OCI-LY3 (cell line): ENCODE data around the gene LITAF.

Experiments used
- H2AFZ ChIP-seq: fragments of 200-600, 300-600 bp; shearing (Covaris generic); 2 replicates; pipeline ENCODE4 v1.6.0; 2014; ENCODE audit warnings: antibody characterized with exemption, low read depth, low read length
- H3K27ac ChIP-seq: fragments of 200-600, 300-600 bp; sonication (generic); 2 replicates; pipeline ENCODE4 v1.5.1; 2014; ENCODE audit warnings: mild to moderate bottlenecking, low read length, moderate library complexity, mixed read lengths
- H3K27me3 ChIP-seq: fragments of 200-600, 300-600 bp; sonication (generic); 2 replicates; pipeline ENCODE4 v1.6.1; 2014; ENCODE audit warnings: low read depth, low read length, mixed read lengths
- H3K36me3 ChIP-seq: fragments of 200-600, 300-600 bp; sonication (generic); replicated peaks from 2 replicates; pipeline ENCODE3; 2014; ENCODE audit warnings: low read depth, low read length, mixed read lengths
- H3K4me1 ChIP-seq: fragments of 300-600, 200-600 bp; sonication (generic); 2 replicates; pipeline ENCODE4 v1.6.1; 2014; ENCODE audit warnings: low read length, mixed read lengths
- H3K4me2 ChIP-seq: fragments of 200-600, 300-600 bp; sonication (generic); 2 replicates; pipeline ENCODE4 v1.6.1; 2014; ENCODE audit warnings: low read length, mixed read lengths
- H3K4me3 ChIP-seq: fragments of 300-600, 200-600 bp; sonication (generic); 2 replicates; pipeline ENCODE4 v1.5.1; 2014; ENCODE audit warnings: antibody characterized with exemption, mild to moderate bottlenecking, low read length, moderate library complexity
- H3K79me2 ChIP-seq: fragments of 300-600, 200-600 bp; shearing (Covaris generic); 2 replicates; pipeline ENCODE4 v1.6.1; 2014; ENCODE audit warnings: mild to moderate bottlenecking, low read length, mixed read lengths
- H3K9ac ChIP-seq: fragments of 300-600, 200-600 bp; shearing (Covaris generic); 2 replicates; pipeline ENCODE4 v1.6.0; 2014; ENCODE audit warnings: mild to moderate bottlenecking, low read length, moderate library complexity
- H3K9me3 ChIP-seq: fragments of 200-600, 300-600 bp; shearing (Covaris generic); 2 replicates; pipeline ENCODE4 v1.6.1; 2014; ENCODE audit warnings: low read length, mixed read lengths; ENCODE audit not compliant: insufficient read depth
- H4K20me1 ChIP-seq: fragments of 200-600, 300-600 bp; sonication (generic); 2 replicates; pipeline ENCODE4 v1.6.1; 2016; ENCODE audit warnings: low read length, mixed read lengths; ENCODE audit not compliant: insufficient read depth
- EZH2phosphoT487 ChIP-seq: fragments of 200-600 bp; shearing (Covaris generic); IDR thresholded peaks from 2 replicates; pipeline ENCODE4 v1.6.1; 2018; ENCODE audit warnings: antibody characterized with exemption, mixed run types, low read depth
- TF ChIP-seq, protein P1 (sequence below): fragments of 200-600, 300-600 bp; sonication (generic); IDR thresholded peaks from 2 replicates; pipeline ENCODE4 v1.5.1; 2014; ENCODE audit warnings: antibody characterized with exemption, low read length, low read depth

Gene LITAF

DNA sequence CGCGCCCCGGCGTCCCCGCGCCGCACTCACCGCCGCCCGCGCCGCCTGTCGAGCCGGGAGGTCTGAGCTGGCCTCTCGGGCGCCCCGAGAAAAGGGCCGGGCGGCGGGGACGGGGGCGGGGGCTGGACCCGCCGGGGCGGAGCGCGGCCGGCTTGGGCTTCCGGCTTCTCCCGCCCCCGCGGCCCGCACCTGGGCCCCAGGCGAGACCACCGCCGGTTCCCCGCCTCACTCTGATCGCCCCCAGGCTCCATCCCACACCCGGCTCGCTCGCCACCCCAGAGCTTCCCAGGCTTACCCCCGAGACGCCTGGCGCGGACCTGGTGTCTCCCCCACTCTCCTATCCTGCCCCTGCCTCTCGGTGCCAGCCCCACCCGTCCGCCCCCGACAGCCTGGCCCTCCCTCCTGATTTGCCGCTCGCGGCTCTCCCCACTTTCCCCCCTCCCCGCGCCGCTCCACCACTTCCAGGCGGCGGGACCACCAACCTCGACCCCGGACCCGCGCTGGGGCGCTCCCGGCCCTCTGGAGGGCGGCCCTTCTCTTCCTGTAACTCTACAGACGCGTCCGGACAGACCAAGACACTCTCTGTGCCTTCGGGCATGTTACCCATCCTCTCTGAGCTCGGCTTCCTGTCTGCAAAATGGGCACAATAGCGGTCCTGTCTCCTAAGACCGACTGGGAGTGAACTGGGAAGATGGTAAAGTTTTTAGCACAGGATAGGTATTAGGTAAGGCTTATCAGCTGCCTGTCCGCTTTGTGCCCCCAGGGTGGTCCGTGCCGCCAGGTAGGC lies at the start of gene LITAF:
Gene LITAF (minus strand): TSS at position 64 of the 787 bp plus-strand sequence. CDS start 30,189 bp downstream, outside the sequence.
- Histone ChIP-seq H3K4me1 (peaks cover 43% of the 10 kb centered on the region), H3K79me2 (peaks cover 50% of the 10 kb centered on the region), H3K4me3 (peak within 1 kb of the TSS; percentile 84), H2AFZ (peak within 1 kb of the TSS; percentile 57), H3K9me3 (no peaks in the 10 kb centered on the region), H3K36me3 (peaks cover 13% of the 10 kb centered on the region), H3K27me3 (0 out of 2 replicates have a peak, but pooled peaks cover 2% of the 10 kb centered on the region), H3K9ac (peak within 1 kb of the TSS; percentile 89), H4K20me1 (peaks cover 25% of the 10 kb centered on the region), H3K27ac (peak within 1 kb of the TSS; percentile 79), H3K4me2 (peak within 1 kb of the TSS; percentile 93)
- TF ChIP-seq, protein P1, sequence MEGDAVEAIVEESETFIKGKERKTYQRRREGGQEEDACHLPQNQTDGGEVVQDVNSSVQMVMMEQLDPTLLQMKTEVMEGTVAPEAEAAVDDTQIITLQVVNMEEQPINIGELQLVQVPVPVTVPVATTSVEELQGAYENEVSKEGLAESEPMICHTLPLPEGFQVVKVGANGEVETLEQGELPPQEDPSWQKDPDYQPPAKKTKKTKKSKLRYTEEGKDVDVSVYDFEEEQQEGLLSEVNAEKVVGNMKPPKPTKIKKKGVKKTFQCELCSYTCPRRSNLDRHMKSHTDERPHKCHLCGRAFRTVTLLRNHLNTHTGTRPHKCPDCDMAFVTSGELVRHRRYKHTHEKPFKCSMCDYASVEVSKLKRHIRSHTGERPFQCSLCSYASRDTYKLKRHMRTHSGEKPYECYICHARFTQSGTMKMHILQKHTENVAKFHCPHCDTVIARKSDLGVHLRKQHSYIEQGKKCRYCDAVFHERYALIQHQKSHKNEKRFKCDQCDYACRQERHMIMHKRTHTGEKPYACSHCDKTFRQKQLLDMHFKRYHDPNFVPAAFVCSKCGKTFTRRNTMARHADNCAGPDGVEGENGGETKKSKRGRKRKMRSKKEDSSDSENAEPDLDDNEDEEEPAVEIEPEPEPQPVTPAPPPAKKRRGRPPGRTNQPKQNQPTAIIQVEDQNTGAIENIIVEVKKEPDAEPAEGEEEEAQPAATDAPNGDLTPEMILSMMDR, result peak; percentile 18; the same call in 1 of the 2 replicates
- TF ChIP-seq EZH2phosphoT487, result no peak

- H3K27me3 ChIP-seq, result peaks cover 13% of the 10 kb centered on the region
- no peaks in the 10 kb centered on the region for H4K20me1 ChIP-seq
- TF ChIP-seq, protein P1, result no peak
- TF ChIP-seq EZH2phosphoT487, result no peak
- no peaks in the 10 kb centered on the region for H3K79me2 ChIP-seq
- no peak overlapping the region for H3K27ac ChIP-seq
- H3K4me1 ChIP-seq, result peaks cover 5% of the 10 kb centered on the region; the same call in 1 of the 2 replicates
- H3K36me3 ChIP-seq, result no peaks in the 10 kb centered on the region
- H2AFZ ChIP-seq, result no peak overlapping the region
- H3K4me2 ChIP-seq, result no peak overlapping the region
- H3K9me3 ChIP-seq, result no peaks in the 10 kb centered on the region
- no peak overlapping the region for H3K4me3 ChIP-seq
- H3K9ac ChIP-seq, result no peak overlapping the region
Measured at GRCh38 chr16:11636172-11636721, 49.5 kb upstream of the LITAF start.

DNA sequence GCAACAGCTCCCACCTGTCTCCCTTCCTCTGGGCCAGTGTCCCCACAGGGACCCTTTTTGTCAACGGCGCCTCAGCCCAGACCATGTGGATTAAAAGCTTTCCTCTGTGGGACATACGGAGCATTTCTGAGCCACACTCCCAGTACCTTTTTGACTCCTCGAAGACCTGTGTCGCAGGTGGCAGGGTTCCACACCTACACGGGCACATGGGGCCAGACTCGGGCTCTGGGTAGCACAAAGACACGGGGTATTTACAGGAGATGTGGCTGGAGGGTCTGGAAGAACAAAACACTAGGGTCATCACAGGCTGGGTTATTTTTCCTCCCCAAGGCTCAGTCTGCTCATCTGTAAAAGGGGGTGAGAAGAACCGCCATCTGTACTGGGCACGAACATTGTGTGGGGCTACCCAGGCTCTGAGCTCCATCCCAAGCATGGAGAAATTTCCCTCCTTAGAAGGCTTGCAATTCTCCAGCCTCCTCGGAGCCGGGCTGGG lies 49.0 kb upstream of the LITAF start:
- Histone ChIP-seq H3K9ac (no peak overlapping the region), H4K20me1 (no peaks in the 10 kb centered on the region), H3K4me1 (0 out of 2 replicates have a peak, but pooled peaks cover 3% of the 10 kb centered on the region), H2AFZ (no peak overlapping the region), H3K27me3 (peaks cover 12% of the 10 kb centered on the region; the same call in 1 of the 2 replicates), H3K36me3 (no peaks in the 10 kb centered on the region), H3K4me2 (no peak overlapping the region), H3K4me3 (no peak overlapping the region), H3K9me3 (no peaks in the 10 kb centered on the region), H3K79me2 (no peaks in the 10 kb centered on the region), H3K27ac (no peak overlapping the region)
- TF ChIP-seq, protein P1, result no peak
- no peak for TF ChIP-seq EZH2phosphoT487

DNA sequence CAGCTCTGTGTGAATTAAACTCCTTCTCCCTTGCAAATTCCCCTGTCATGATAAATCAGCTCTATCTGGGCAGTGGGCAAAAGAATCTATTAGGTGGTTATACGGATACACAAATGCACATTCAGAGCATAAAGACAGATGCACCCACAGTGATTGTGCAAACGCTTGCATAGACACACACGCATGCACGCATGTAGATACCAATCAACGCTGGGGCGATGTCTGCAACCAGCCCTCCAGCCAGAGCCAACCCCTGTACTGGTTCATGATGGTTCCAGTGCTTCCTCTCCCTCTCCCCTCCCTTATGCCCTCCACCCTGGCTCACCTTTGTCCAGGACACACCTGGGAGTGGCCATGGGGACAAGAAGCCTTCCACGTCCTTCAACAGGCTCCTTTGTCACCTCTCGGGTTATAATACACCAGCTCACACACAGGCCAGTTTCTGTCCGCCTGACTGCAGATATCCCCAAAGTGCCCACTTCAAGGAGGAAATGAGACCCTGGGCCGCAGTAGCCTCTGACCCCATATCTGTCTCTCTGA lies 48.5 kb upstream of the LITAF start:
- Histone ChIP-seq H3K79me2 (no peaks in the 10 kb centered on the region), H3K4me2 (no peak overlapping the region), H3K9ac (no peak overlapping the region), H3K27ac (no peak overlapping the region), H4K20me1 (no peaks in the 10 kb centered on the region), H2AFZ (no peak overlapping the region), H3K9me3 (no peaks in the 10 kb centered on the region), H3K27me3 (peaks cover 7% of the 10 kb centered on the region; the same call in 1 of the 2 replicates), H3K36me3 (no peaks in the 10 kb centered on the region), H3K4me1 (0 out of 2 replicates have a peak, but pooled peaks cover 3% of the 10 kb centered on the region), H3K4me3 (no peak overlapping the region)
- TF ChIP-seq, protein P1, result no peak
- no peak for TF ChIP-seq EZH2phosphoT487
